MM.1S (cell line): Measurements from ENCODE around the gene MRPL2.

Experiments used
- DNase-seq: peaks from one replicate; pipeline ENCODE4 v3.0.0-alpha.2; 2015
- H2AFZ ChIP-seq: fragments of 300-600 bp; sonication (generic); 2 replicates; pipeline ENCODE4 v1.6.0; 2016; ENCODE audit warnings: antibody characterized with exemption, low read length
- H3F3A ChIP-seq: fragments of 300-600 bp; sonication (generic); 2 replicates; pipeline ENCODE4 v1.6.1; 2016; ENCODE audit warnings: mild to moderate bottlenecking, antibody characterized with exemption, low read length, moderate library complexity, mixed read lengths; ENCODE audit not compliant: insufficient read depth
- H3K27ac ChIP-seq: fragments of 300-600 bp; sonication (generic); 2 replicates; pipeline ENCODE4 v1.5.1; 2016; ENCODE audit warnings: mild to moderate bottlenecking, low read length
- H3K27me3 ChIP-seq: fragments of 300-600 bp; sonication (generic); replicated peaks from 2 replicates; pipeline ENCODE4 v1.6.0; 2016; ENCODE audit warnings: low read length; ENCODE audit not compliant: insufficient read depth
- H3K36me3 ChIP-seq: fragments of 300-600 bp; sonication (generic); replicated peaks from 2 replicates; pipeline ENCODE4 v1.6.1; 2016; ENCODE audit warnings: mild to moderate bottlenecking, low read length, mixed read lengths; ENCODE audit not compliant: insufficient read depth
- H3K4me1 ChIP-seq: fragments of 300-600 bp; sonication (generic); 2 replicates; pipeline ENCODE4 v1.6.1; 2016; ENCODE audit warnings: low read length, mixed read lengths
- H3K4me2 ChIP-seq: fragments of 300-600 bp; sonication (generic); 2 replicates; pipeline ENCODE4 v1.6.0; 2016; ENCODE audit warnings: low read depth, low read length
- H3K4me3 ChIP-seq: fragments of 300-600 bp; sonication (generic); 2 replicates; pipeline ENCODE4 v1.5.1; 2016; ENCODE audit warnings: low read length, mixed read lengths
- H3K79me2 ChIP-seq: fragments of 300-600 bp; sonication (generic); 2 replicates; pipeline ENCODE4 v1.6.1; 2016; ENCODE audit warnings: mixed run types, low read length, mixed read lengths
- H3K9ac ChIP-seq: fragments of 300-600 bp; sonication (generic); 2 replicates; pipeline ENCODE4 v1.6.1; 2016; ENCODE audit warnings: low read length, mixed read lengths
- H3K9me2 ChIP-seq: fragments of 300-600 bp; sonication (generic); replicated peaks from 2 replicates; pipeline ENCODE4 v1.6.1; 2016; ENCODE audit warnings: mild to moderate bottlenecking, low read length, mixed read lengths; ENCODE audit not compliant: insufficient read depth
- H3K9me3 ChIP-seq: fragments of 300-600 bp; sonication (generic); replicated peaks from 2 replicates; pipeline ENCODE4 v1.6.1; 2016; ENCODE audit warnings: mild to moderate bottlenecking, low read length, mixed read lengths; ENCODE audit not compliant: insufficient read depth
- H4K20me1 ChIP-seq: fragments of 300-600 bp; sonication (generic); 2 replicates; pipeline ENCODE4 v1.6.1; 2016; ENCODE audit warnings: mild to moderate bottlenecking, low read length, moderate library complexity, mixed read lengths; ENCODE audit not compliant: insufficient read depth
- CTCF ChIP-seq: fragments of 300-600 bp; sonication (generic); IDR thresholded peaks from 2 replicates; pipeline ENCODE4 v1.5.1; 2016; ENCODE audit warnings: antibody characterized with exemption, low read length, mixed read lengths
- EZH2 ChIP-seq: fragments of 300-600 bp; sonication (generic); optimal IDR thresholded peaks from 2 replicates; pipeline ENCODE3; 2017; ENCODE audit warnings: low read depth, mild to moderate bottlenecking, antibody characterized with exemption, low read length, mixed read lengths
- EZH2phosphoT487 ChIP-seq: fragments of 300-600 bp; sonication (generic); IDR thresholded peaks from 2 replicates; pipeline ENCODE4 v1.6.1; 2018; ENCODE audit warnings: antibody characterized with exemption, low read length

The MRPL2 gene

GRCh38 chr6:43077981-43078511 is 18.8 kb upstream of the MRPL2 start:
- Histone ChIP-seq H3K4me1 (no peaks in the 10 kb centered on the region), H4K20me1 (no peaks in the 10 kb centered on the region), H3K36me3 (no peaks in the 10 kb centered on the region), H3K4me2 (no peak overlapping the region), H2AFZ (no peak overlapping the region), H3F3A (no peaks in the 10 kb centered on the region), H3K9me3 (no peaks in the 10 kb centered on the region), H3K4me3 (no peak overlapping the region), H3K27me3 (peaks cover 21% of the 10 kb centered on the region), H3K27ac (no peak overlapping the region), H3K9ac (no peak overlapping the region), H3K9me2 (no peaks in the 10 kb centered on the region), H3K79me2 (no peaks in the 10 kb centered on the region)
- TF ChIP-seq CTCF (no peak), EZH2 (no peak), EZH2phosphoT487 (no peak)
- no peak for DNase-seq

GRCh38 chr6:43077333-43077809 is 18.1 kb upstream of the MRPL2 start:
- Histone ChIP-seq H3K4me3 (no peak overlapping the region), H4K20me1 (no peaks in the 10 kb centered on the region), H3K36me3 (no peaks in the 10 kb centered on the region), H3K4me1 (peaks cover 3% of the 10 kb centered on the region), H3K9me3 (no peaks in the 10 kb centered on the region), H3K9ac (no peak overlapping the region), H3K4me2 (no peak overlapping the region), H3K9me2 (no peaks in the 10 kb centered on the region), H3F3A (no peaks in the 10 kb centered on the region), H3K79me2 (no peaks in the 10 kb centered on the region), H3K27ac (no peak overlapping the region), H3K27me3 (peaks cover 21% of the 10 kb centered on the region), H2AFZ (no peak overlapping the region)
- DNase-seq, result no peak
- no peak for TF ChIP-seq EZH2phosphoT487
- TF ChIP-seq CTCF, result no peak
- TF ChIP-seq EZH2, result no peak

GRCh38 chr6:43076464-43077332 is 17.5 kb upstream of the MRPL2 start:
- H3K36me3 ChIP-seq, result no peaks in the 10 kb centered on the region
- H3K27me3 ChIP-seq, result peaks cover 21% of the 10 kb centered on the region
- H3K9me2 ChIP-seq, result no peaks in the 10 kb centered on the region
- no peak overlapping the region; the same call in 1 of the 2 replicates for H3K4me3 ChIP-seq
- H3K27ac ChIP-seq, result no peak overlapping the region
- H2AFZ ChIP-seq, result no peak overlapping the region
- H4K20me1 ChIP-seq, result no peaks in the 10 kb centered on the region
- TF ChIP-seq EZH2, result peak; percentile 73
- TF ChIP-seq CTCF, result no peak
- H3K4me1 ChIP-seq, result peaks cover 10% of the 10 kb centered on the region
- no peaks in the 10 kb centered on the region for H3K79me2 ChIP-seq
- no peaks in the 10 kb centered on the region for H3K9me3 ChIP-seq
- no peaks in the 10 kb centered on the region for H3F3A ChIP-seq
- no peak for DNase-seq
- H3K4me2 ChIP-seq, result peak overlapping the region; percentile 18; the same call in 1 of the 2 replicates
- no peak overlapping the region for H3K9ac ChIP-seq
